ENCODE results near the gene UBA3.

Gene UBA3

GRCh38 chr3:69048990-69049389, 31.2 kb downstream of the UBA3 start:
- H3K36me3 ChIP-seq (replicated peaks; ENCODE audit: insufficient read depth, low read length), result peaks cover 14% of the 10 kb centered on the region
- TF ChIP-seq CTCF (IDR thresholded peaks at IDR 0.05; ENCODE audit: low read length) (no peak), EZH2 (optimal IDR thresholded peaks at IDR 0.05; ENCODE audit: low read depth, low read length) (no peak), EZH2phosphoT487 (IDR thresholded peaks at IDR 0.05; ENCODE audit: low read length) (no peak)
- H3K27ac ChIP-seq (ENCODE audit: low read length), result no peak overlapping the region
- no peak overlapping the region for H2AFZ ChIP-seq (ENCODE audit: low read length)
- H3F3A ChIP-seq (ENCODE audit: insufficient read depth, low read length), result no peaks in the 10 kb centered on the region; the same call in 1 of the 2 replicates
- no peak overlapping the region for H3K4me3 ChIP-seq (ENCODE audit: low read length)
- no peak for DNase-seq
- no peak overlapping the region for H3K4me2 ChIP-seq (ENCODE audit: low read depth, low read length)
- H3K9me3 ChIP-seq (replicated peaks; ENCODE audit: insufficient read depth, low read length), result no peaks in the 10 kb centered on the region
- peaks cover 60% of the 10 kb centered on the region for H3K79me2 ChIP-seq (ENCODE audit: low read length)
- H3K27me3 ChIP-seq (replicated peaks; ENCODE audit: insufficient read depth, low read length), result no peaks in the 10 kb centered on the region
- 0 out of 2 replicates have a peak, but pooled peaks cover 6% of the 10 kb centered on the region for H3K4me1 ChIP-seq (ENCODE audit: low read length)
- no peaks in the 10 kb centered on the region for H4K20me1 ChIP-seq (ENCODE audit: insufficient read depth, low read length)
- no peaks in the 10 kb centered on the region for H3K9me2 ChIP-seq (replicated peaks; ENCODE audit: insufficient read depth, low read length)
- H3K9ac ChIP-seq (ENCODE audit: low read length), result no peak overlapping the region

DNA sequence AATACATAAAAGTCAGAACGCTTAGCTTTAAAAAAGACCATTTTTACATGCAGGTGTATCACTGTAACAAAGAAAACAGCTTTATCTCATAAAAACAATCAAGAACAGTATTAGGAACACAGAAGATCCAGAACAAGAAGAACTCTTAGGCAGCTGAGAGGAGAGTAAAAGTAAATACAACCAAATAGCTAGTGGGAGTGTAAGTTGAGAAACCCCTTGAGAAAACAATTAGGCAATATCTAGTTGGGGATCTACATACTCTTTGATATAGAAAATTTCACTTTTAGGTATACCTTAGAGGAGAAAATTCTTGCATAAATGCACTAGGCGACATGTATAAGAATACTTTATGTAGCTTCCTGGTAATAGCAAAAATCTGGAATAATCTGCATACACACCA, 35.6 kb downstream of the UBA3 start:
- no peaks in the 10 kb centered on the region for H4K20me1 ChIP-seq (ENCODE audit: insufficient read depth, low read length)
- no peak overlapping the region for H3K27ac ChIP-seq (ENCODE audit: low read length)
- H3K9me2 ChIP-seq (replicated peaks; ENCODE audit: insufficient read depth, low read length), result no peaks in the 10 kb centered on the region
- no peak overlapping the region for H2AFZ ChIP-seq (ENCODE audit: low read length)
- DNase-seq, result no peak
- H3K27me3 ChIP-seq (replicated peaks; ENCODE audit: insufficient read depth, low read length), result no peaks in the 10 kb centered on the region
- H3K4me1 ChIP-seq (ENCODE audit: low read length), result no peaks in the 10 kb centered on the region
- H3K9me3 ChIP-seq (replicated peaks; ENCODE audit: insufficient read depth, low read length), result no peaks in the 10 kb centered on the region
- H3F3A ChIP-seq (ENCODE audit: insufficient read depth, low read length), result no peaks in the 10 kb centered on the region
- TF ChIP-seq EZH2phosphoT487 (IDR thresholded peaks at IDR 0.05; ENCODE audit: low read length) (no peak), CTCF (IDR thresholded peaks at IDR 0.05; ENCODE audit: low read length) (no peak), EZH2 (optimal IDR thresholded peaks at IDR 0.05; ENCODE audit: low read depth, low read length) (no peak)
- no peak overlapping the region for H3K4me3 ChIP-seq (ENCODE audit: low read length)
- no peak overlapping the region for H3K9ac ChIP-seq (ENCODE audit: low read length)
- no peak overlapping the region for H3K4me2 ChIP-seq (ENCODE audit: low read depth, low read length)
- peaks cover 35% of the 10 kb centered on the region for H3K79me2 ChIP-seq (ENCODE audit: low read length)
- H3K36me3 ChIP-seq (replicated peaks; ENCODE audit: insufficient read depth, low read length), result peaks cover 15% of the 10 kb centered on the region

GRCh38 chr3:69033470-69033869, 46.7 kb downstream of the UBA3 start:
- peaks cover 24% of the 10 kb centered on the region for H3K36me3 ChIP-seq (replicated peaks; ENCODE audit: insufficient read depth, low read length)
- TF ChIP-seq EZH2 (optimal IDR thresholded peaks at IDR 0.05; ENCODE audit: low read depth, low read length), result no peak
- TF ChIP-seq EZH2phosphoT487 (IDR thresholded peaks at IDR 0.05; ENCODE audit: low read length), result no peak
- no peak for TF ChIP-seq CTCF (IDR thresholded peaks at IDR 0.05; ENCODE audit: low read length)
- no peaks in the 10 kb centered on the region for H3F3A ChIP-seq (ENCODE audit: insufficient read depth, low read length)

More at GRCh38 chr3:69033470-69033869, 46.7 kb downstream of the UBA3 start:
- Histone ChIP-seq H2AFZ (ENCODE audit: low read length) (no peak overlapping the region), H3K9ac (ENCODE audit: low read length) (no peak overlapping the region), H3K9me2 (replicated peaks; ENCODE audit: insufficient read depth, low read length) (no peaks in the 10 kb centered on the region), H3K4me3 (ENCODE audit: low read length) (no peak overlapping the region), H3K4me2 (ENCODE audit: low read depth, low read length) (no peak overlapping the region), H3K4me1 (ENCODE audit: low read length) (no peaks in the 10 kb centered on the region), H3K9me3 (replicated peaks; ENCODE audit: insufficient read depth, low read length) (no peaks in the 10 kb centered on the region), H3K79me2 (ENCODE audit: low read length) (no peaks in the 10 kb centered on the region), H3K27me3 (replicated peaks; ENCODE audit: insufficient read depth, low read length) (no peaks in the 10 kb centered on the region), H3K27ac (ENCODE audit: low read length) (no peak overlapping the region), H4K20me1 (ENCODE audit: insufficient read depth, low read length) (no peaks in the 10 kb centered on the region)
- DNase-seq, result no peak
